Thymus (tissue), 11 donors: ENCODE data around the gene ZMIZ1. TPM values are rescaled to one million over a fixed set of nuclear protein-coding genes. Genes with fewer than 3 reads are reported as not detected.
A peak's percentile ranks its signal among the peaks of the same experiment; 100 is the strongest.

Source experiments
- DNase-seq, 9 donors: peaks; one replicate each; pipeline ENCODE4 v3.0.0-alpha.2; 2013; ENCODE audit warnings: low spot score in 9 of 9, low read depth in 6 of 9, missing footprints in 1 of 9
- H3K27ac ChIP-seq, 2 donors: one replicate each; pipeline ENCODE4 v1.5.1; 2013; ENCODE audit warnings: control low read depth in 1 of 2, low read depth in 1 of 2, low read length in 1 of 2, mild to moderate bottlenecking in 1 of 2, moderate library complexity in 1 of 2
- H3K27me3 ChIP-seq, 2 donors: one replicate each; pipeline ENCODE4 v1.5.1; 2013; ENCODE audit warnings: low read length in 1 of 2; ENCODE audit not compliant: control insufficient read depth in 2 of 2, insufficient read depth in 1 of 2
- H3K36me3 ChIP-seq, 2 donors: one replicate each; pipeline ENCODE4 v1.5.1; 2013; ENCODE audit warnings: low read length in 1 of 2, mild to moderate bottlenecking in 1 of 2, moderate library complexity in 1 of 2; ENCODE audit not compliant: control insufficient read depth in 2 of 2, insufficient read depth in 2 of 2
- H3K4me1 ChIP-seq, 2 donors: one replicate each; pipeline ENCODE4 v1.5.1; 2013; ENCODE audit warnings: low read length in 2 of 2; ENCODE audit not compliant: control insufficient read depth in 2 of 2, insufficient read depth in 2 of 2
- H3K4me3 ChIP-seq, 2 donors: one replicate each; pipeline ENCODE4 v1.5.1; 2013; ENCODE audit warnings: low read length in 2 of 2, control low read depth in 1 of 2, mild to moderate bottlenecking in 1 of 2
- H3K9me3 ChIP-seq, 2 donors: one replicate each; pipeline ENCODE4 v1.5.1; 2013; ENCODE audit warnings: low read length in 1 of 2, mild to moderate bottlenecking in 1 of 2; ENCODE audit not compliant: control insufficient read depth in 2 of 2, insufficient read depth in 1 of 2
- WGBS: extraction: QIAGEN DNeasy Blood & Tissue Kit; methylation state at CpG from one replicate; pipeline ENCODE4 v1.1.7; 2013; 5-methylcytosine and 5-hydroxymethylcytosine counted together
- polyA plus RNA-seq: library from polyadenylated mRNA; stranded (reverse); fragments of 200-250 nt; gene quantifications from one replicate; pipeline ENCODE4 v1.2.3, GENCODE V29; 2013
- total RNA-seq: library from RNA; stranded (reverse); fragments of 120-200 nt; gene quantifications from one replicate; pipeline ENCODE4 v1.2.4, GENCODE V29; 2013
- donor health status: healthy.

Gene ZMIZ1
- total and polyA plus RNA-seq, 2 donors = 7.4 to 14.2 TPM

- Histone ChIP-seq H3K9me3 (no peaks in the 10 kb centered on the region), H3K36me3 (no peaks in the 10 kb centered on the region), H3K4me3 (no peak overlapping the region), H3K27me3 (no peaks in the 10 kb centered on the region), H3K27ac (no peak overlapping the region), H3K4me1 (peaks cover 14 to 43% of the 10 kb centered on the region in 2 donors)
- no peak for DNase-seq
- WGBS = 95% methylated on average over 7 of the region's 7 CpGs
Measured at GRCh38 chr10:79060641-79061255, 8.0 kb upstream of the ZMIZ1 start.

DNA sequence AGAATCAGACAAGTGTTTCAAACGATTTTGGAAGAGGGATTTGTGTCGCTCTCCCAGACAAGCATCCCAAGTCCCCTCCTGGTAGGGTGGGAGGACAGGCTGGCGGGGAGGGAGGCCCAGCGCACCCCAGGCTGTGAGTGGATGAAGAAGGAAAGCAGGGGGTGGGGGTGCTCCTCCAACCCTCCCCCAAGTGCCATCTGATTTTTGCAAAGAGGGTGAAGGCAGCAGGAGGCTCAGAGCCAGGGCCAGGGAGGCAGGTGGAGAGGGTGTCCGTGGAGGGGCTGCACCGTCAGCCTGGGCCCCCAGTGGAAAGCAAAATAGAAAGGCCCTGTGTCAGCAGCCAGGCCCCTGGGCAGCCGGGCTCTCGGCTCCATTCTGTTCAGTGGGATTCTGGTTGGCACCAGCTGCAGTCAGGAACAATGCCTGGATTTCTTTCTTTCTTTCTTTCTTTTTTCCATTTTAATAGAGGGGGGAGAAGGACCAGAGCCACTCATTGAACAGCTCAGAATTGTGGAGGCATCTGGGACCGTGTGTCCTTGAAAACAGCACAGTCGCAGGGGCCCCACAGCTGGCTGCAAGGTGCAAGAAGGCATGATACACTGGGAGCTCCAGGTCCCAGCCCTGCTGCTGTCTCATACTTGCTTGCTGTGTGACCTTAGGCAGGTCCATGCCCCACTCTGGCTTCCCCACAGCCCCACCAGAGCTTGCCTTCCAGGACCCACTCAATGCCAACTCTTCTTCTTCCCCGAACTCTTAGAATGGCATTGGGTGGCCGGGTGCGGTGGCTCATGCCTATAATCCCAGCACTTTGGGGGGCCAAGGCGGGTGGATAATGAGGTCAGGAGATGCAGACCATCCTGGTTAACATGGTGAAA, 7.1 kb upstream of the ZMIZ1 start:
- Histone ChIP-seq H3K4me3 (no peak overlapping the region), H3K9me3 (no peaks in the 10 kb centered on the region), H3K36me3 (no peaks in the 10 kb centered on the region), H3K27me3 (no peaks in the 10 kb centered on the region), H3K4me1 (peaks cover 18 to 50% of the 10 kb centered on the region in 2 donors), H3K27ac (no peak overlapping the region)
- 91% methylated on average over 14 of the region's 14 CpGs for WGBS
- DNase-seq = no peak

DNA sequence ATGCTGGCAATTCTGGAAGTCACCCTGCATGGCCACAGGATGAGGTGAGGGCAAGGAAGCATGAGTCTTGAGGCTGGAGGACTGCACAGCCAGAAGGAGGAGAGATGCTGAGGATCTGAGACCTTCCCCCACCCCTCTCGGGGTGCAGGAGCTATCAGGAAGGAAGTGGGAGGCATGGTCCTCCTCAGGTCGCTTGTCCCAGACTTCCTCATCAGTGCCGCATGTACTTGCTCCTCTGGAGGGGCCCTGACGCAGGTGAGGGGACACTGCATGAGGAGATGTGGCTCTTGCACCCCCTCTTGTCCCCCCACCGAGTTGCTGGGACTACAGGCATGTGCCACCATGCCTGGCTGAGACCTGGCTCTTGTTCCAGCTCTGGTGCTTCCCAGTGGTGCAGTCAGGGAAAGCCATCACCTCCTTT, 5.7 kb upstream of the ZMIZ1 start:
- Histone ChIP-seq H3K4me1 (peaks cover 23 to 58% of the 10 kb centered on the region in 2 donors), H3K27ac (no peak overlapping the region), H3K4me3 (no peak overlapping the region), H3K9me3 (no peaks in the 10 kb centered on the region), H3K36me3 (no peaks in the 10 kb centered on the region), H3K27me3 (no peaks in the 10 kb centered on the region)
- WGBS = 16% methylated on average over 5 of the region's 5 CpGs
- DNase-seq = no peak

DNA sequence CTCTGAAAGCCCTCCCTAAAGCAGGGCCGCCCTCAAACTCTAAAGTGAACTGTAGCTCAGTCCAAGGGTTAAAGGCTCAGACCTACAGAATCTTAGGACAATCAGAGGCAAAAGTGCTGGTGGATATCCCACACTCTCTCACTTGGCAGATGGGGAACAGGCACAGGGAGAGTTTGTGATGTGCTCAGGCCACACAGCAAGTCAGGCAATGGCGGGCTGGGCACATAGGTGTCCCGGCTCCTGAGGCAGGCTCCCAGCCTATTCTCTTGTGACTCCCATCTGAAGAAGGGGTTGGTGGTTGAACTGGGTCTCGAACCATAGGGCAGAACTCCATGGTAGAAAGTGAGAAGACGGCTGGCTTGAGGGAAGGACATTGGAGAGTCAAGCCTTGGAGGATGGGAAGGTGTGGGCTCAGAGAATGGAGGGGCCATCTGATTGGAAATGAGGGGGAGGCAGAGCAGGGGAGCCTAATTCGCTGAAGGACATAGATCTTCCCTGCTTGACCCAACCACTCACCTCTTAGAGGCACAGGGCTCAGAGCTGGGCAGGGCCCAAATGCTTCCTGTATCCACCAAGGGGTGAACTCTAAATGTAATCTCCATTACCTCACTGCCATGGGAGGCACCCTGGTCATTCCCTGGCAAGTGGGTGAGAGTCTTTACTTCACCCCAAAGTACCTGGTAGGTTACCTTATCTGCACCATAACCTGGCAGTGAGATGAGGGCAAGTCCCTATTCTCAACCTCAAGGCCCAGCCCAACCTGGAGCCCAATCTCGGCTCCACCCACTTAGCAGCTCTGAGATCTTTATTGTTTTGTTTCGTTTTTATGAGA, 4.9 kb upstream of the ZMIZ1 start:
- no peaks in the 10 kb centered on the region for H3K36me3 ChIP-seq
- WGBS = 95% methylated on average over 8 of the region's 8 CpGs
- peaks cover 25 to 63% of the 10 kb centered on the region in 2 donors for H3K4me1 ChIP-seq
- no peaks in the 10 kb centered on the region for H3K27me3 ChIP-seq
- H3K9me3 ChIP-seq = no peaks in the 10 kb centered on the region
- no peak overlapping the region for H3K4me3 ChIP-seq
- no peak for DNase-seq
- no peak overlapping the region for H3K27ac ChIP-seq

GRCh38 chr10:79065091-79065551, 3.6 kb upstream of the ZMIZ1 start:
- Histone ChIP-seq H3K27me3 (no peaks in the 10 kb centered on the region), H3K9me3 (no peaks in the 10 kb centered on the region), H3K36me3 (no peaks in the 10 kb centered on the region), H3K4me3 (no peak overlapping the region), H3K4me1 (peaks cover 25 to 63% of the 10 kb centered on the region in 2 donors), H3K27ac (no peak overlapping the region)
- WGBS = 97% methylated on average over 2 of the region's 2 CpGs
- no peak for DNase-seq

GRCh38 chr10:79065853-79066252, 2.9 kb upstream of the ZMIZ1 start:
- H3K4me3 ChIP-seq = no peak overlapping the region
- H3K27me3 ChIP-seq = no peaks in the 10 kb centered on the region
- H3K27ac ChIP-seq = no peak overlapping the region
- WGBS = 99% methylated on average over 2 of the region's 2 CpGs
- no peak for DNase-seq
- H3K4me1 ChIP-seq = peaks cover 25 to 59% of the 10 kb centered on the region in 2 donors
- H3K36me3 ChIP-seq = no peaks in the 10 kb centered on the region
- no peaks in the 10 kb centered on the region for H3K9me3 ChIP-seq

DNA sequence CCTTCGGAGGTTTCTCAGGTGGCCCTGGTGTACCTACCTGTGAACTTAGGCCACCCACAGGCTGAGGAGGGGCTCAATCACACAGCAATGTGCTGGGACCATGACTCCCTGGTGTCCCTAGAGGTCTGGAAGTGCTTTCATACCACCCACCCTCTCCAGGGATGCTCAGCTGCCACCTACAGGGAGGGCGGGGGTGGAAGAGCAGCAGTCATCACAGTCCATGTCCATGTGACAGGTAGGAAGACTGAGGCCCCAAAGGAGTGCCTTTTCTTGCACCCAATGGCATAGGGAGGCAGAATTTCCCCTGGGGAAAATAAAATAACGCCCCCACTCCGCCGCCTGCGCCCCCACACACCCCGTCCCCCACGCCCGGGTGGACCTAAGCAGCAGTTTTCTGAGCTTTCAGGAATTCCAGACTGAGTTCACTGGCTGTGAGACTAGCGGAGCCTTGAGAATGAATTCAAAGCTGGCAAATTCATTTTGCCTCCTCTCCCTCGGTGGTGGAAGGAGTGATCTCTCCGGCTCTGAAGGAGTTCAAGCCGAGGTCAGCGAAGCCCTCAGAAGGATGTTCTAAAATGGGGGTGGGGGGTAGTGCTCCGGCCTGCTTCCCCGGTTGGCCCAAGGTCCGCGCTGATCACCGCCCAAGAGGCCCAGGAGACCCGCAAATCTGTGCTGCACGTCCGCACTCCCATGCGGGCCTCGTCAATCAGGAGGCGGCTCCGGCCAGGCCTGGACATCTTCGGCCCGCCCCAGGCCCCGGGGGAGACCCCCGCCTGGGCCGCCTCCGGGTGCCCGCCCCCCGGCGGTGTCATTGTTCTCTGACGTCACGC, 2.1 kb upstream of the ZMIZ1 start:
- Histone ChIP-seq H3K27me3 (peaks cover 0 to 3% of the 10 kb centered on the region in 2 donors), H3K36me3 (no peaks in the 10 kb centered on the region), H3K9me3 (no peaks in the 10 kb centered on the region), H3K4me1 (peaks cover 19 to 59% of the 10 kb centered on the region in 2 donors), H3K27ac (peak overlapping the region; percentile 8 to 79), H3K4me3 (peak overlapping the region; percentile 55 to 93)
- DNase-seq = peak in 1 of 9 donors; percentile 57
- WGBS = 17% methylated on average over 37 of the region's 37 CpGs
